B cell (primary cell): ENCODE measurements around the gene ALDH3B1. TPM values are rescaled to one million over a fixed set of nuclear protein-coding genes. Genes with fewer than 3 reads are reported as not detected.
A peak's percentile ranks its signal among the peaks of the same experiment; 100 is the strongest.

ENCODE experiments used
- ATAC-seq: fragments of 200-7000 bp; cut with Tn5 transposase; one replicate; pipeline ENCODE4 v1.10.0; 2021; ENCODE audit warnings: low read depth, mild to moderate bottlenecking, moderate number of reproducible peaks, moderate library complexity
- CTCF ChIA-PET: fragments of 350-600 bp; sonication (Branson Sonifier 250); formaldehyde crosslinking; loops from one replicate; lab custom pipeline; 2021; ENCODE audit warnings: antibody characterized with exemption, inconsistent platforms; lab: Charles Lee
- POLR2A ChIA-PET: fragments of 350-600 bp; sonication (Branson Sonifier 250); formaldehyde crosslinking; loops from one replicate; lab custom pipeline; 2021; ENCODE audit warnings: antibody characterized with exemption; lab: Charles Lee
- DNase-seq: peaks from one replicate; pipeline ENCODE4 v3.0.0; 2013
- H2AFZ ChIP-seq: 2 replicates; pipeline ENCODE4 v1.6.1; 2012; ENCODE audit warnings: mild to moderate bottlenecking, low read depth, low read length; ENCODE audit not compliant: insufficient read depth, poor library complexity, severe bottlenecking
- H3K27ac ChIP-seq, 2 donors: 1 replicate in 1 of 2; 2 replicates in 1 of 2; pipeline ENCODE4 v1.5.1; 2012 to 2013; ENCODE audit warnings: low read length in 2 of 2, mild to moderate bottlenecking in 2 of 2, moderate library complexity in 1 of 2
- H3K27me3 ChIP-seq, 4 experiments: fragments of 200-600 bp in 1 of 4; sonication (generic) in 1 of 4; replicated peaks in 1 of 4; 1 replicate in 2 of 4; 2 replicates in 2 of 4; pipeline versions ENCODE4 v1.6.1 to v1.7.0; 2013 to 2016; ENCODE audit warnings: low read length in 3 of 4, mild to moderate bottlenecking in 2 of 4, mixed read lengths in 1 of 4, moderate library complexity in 1 of 4; ENCODE audit not compliant: insufficient read depth in 4 of 4, control insufficient read depth in 3 of 4; ENCODE audit errors: control extremely low read depth in 1 of 4
- H3K36me3 ChIP-seq, 2 experiments: replicated peaks in 1 of 2; 1 replicate in 1 of 2; 2 replicates in 1 of 2; pipeline versions ENCODE4 v1.6.1 to v1.7.1; 2013; ENCODE audit warnings: low read length in 1 of 2; ENCODE audit not compliant: insufficient read depth in 2 of 2, control insufficient read depth in 1 of 2; ENCODE audit errors: control extremely low read depth in 1 of 2, extremely low read depth in 1 of 2
- H3K4me1 ChIP-seq, 2 donors: fragments of 200-600 bp in 1 of 2; sonication (generic) in 1 of 2; 1 replicate in 1 of 2; 2 replicates in 1 of 2; pipeline versions ENCODE4 v1.5.1 to v1.6.1; 2013 to 2017; ENCODE audit warnings: low read length in 2 of 2; ENCODE audit not compliant: control insufficient read depth in 2 of 2, insufficient read depth in 2 of 2
- H3K4me2 ChIP-seq: replicated peaks from 2 replicates; pipeline ENCODE3; 2012; ENCODE audit warnings: mild to moderate bottlenecking, low read depth, low read length; ENCODE audit not compliant: poor library complexity, severe bottlenecking
- H3K4me3 ChIP-seq, 5 experiments: fragments of 200-600 bp in 1 of 5; sonication (generic) in 1 of 5; 1 replicate in 3 of 5; 2 replicates in 2 of 5; pipeline versions ENCODE4 v1.5.1 to v1.7.0; 2011 to 2016; ENCODE audit warnings: low read length in 4 of 5, mild to moderate bottlenecking in 4 of 5, low read depth in 2 of 5, control low read depth in 1 of 5, moderate library complexity in 1 of 5; ENCODE audit not compliant: insufficient read depth in 1 of 5; ENCODE audit errors: control extremely low read depth in 1 of 5, extremely low read depth in 1 of 5
- H3K79me2 ChIP-seq: fragments of 200-600 bp; sonication (generic); one replicate; pipeline ENCODE4 v1.6.0; 2016; ENCODE audit warnings: low read length; ENCODE audit not compliant: control insufficient read depth, insufficient read depth
- H3K9ac ChIP-seq: fragments of 200-600 bp; sonication (generic); 2 replicates; pipeline ENCODE4 v1.6.1; 2017; ENCODE audit warnings: mild to moderate bottlenecking, low read length, moderate library complexity
- H3K9me3 ChIP-seq, 3 donors: one replicate each; pipeline versions ENCODE4 v1.6.1 to v1.7.1; 2013; ENCODE audit warnings: low read length in 2 of 3; ENCODE audit not compliant: control insufficient read depth in 2 of 3, insufficient read depth in 1 of 3; ENCODE audit errors: control extremely low read depth in 1 of 3
- H4K20me1 ChIP-seq: 2 replicates; pipeline ENCODE4 v1.6.0; 2012; ENCODE audit warnings: mild to moderate bottlenecking, low read length; ENCODE audit not compliant: insufficient read depth, control insufficient read depth, poor library complexity, severe bottlenecking
- H3K27ac Mint-ChIP-seq: one replicate; pipeline ENCODE4 v1.8.0; 2021; ENCODE audit warnings: mixed read lengths
- H3K27me3 Mint-ChIP-seq: one replicate; pipeline ENCODE4 v1.8.0; 2021; ENCODE audit warnings: mixed read lengths
- H3K4me1 Mint-ChIP-seq: one replicate; pipeline ENCODE4 v1.8.0; 2021; ENCODE audit warnings: mixed read lengths
- H3K4me3 Mint-ChIP-seq: one replicate; pipeline ENCODE4 v1.8.0; 2021; ENCODE audit warnings: mixed read lengths
- H3K9me3 Mint-ChIP-seq: one replicate; pipeline ENCODE4 v1.8.0; 2022; ENCODE audit warnings: mixed read lengths; ENCODE audit not compliant: insufficient read depth
- EZH2 ChIP-seq: IDR thresholded peaks from 2 replicates; pipeline ENCODE4 v1.6.1; 2012; ENCODE audit warnings: borderline replicate concordance, low read depth, mild to moderate bottlenecking, moderate library complexity, low read length; ENCODE audit not compliant: insufficient read depth, poor library complexity, severe bottlenecking
- WGBS: methylation state at CpG from one replicate; pipeline ENCODE4 v1.1.5; 2013; ENCODE audit warnings: missing lambda C conversion rate; ENCODE audit not compliant: insufficient coverage; 5-methylcytosine and 5-hydroxymethylcytosine counted together
- intact Hi-C: fragments of 100-400 bp; cut with micrococcal nuclease; formaldehyde crosslinking; loops from one replicate; pipeline ENCODE4 v1.10.0; 2022
- polyA plus RNA-seq: library from polyadenylated mRNA; depleted of rRNA; stranded (reverse); fragments of >200 nt; gene quantifications from 2 replicates; pipeline ENCODE4 v1.2.3, GENCODE V29; 2012
- total RNA-seq, 2 donors: library from RNA; stranded (reverse); fragments of 120-200 nt in 1 of 2; gene quantifications; 1 replicate in 1 of 2; 2 replicates in 1 of 2; pipeline versions ENCODE4 v1.2.3 to v1.2.4, GENCODE V29; 2013 to 2022
- TF ChIP-seq, protein P1 (sequence below): fragments of 200-600 bp; IDR thresholded peaks from one replicate; pipeline ENCODE4 v1.8.0; 2022; ENCODE audit warnings: antibody characterized with exemption, mild to moderate bottlenecking

The ALDH3B1 gene
- total and polyA plus RNA-seq, 2 donors (not counting 1 experiment from before 2014, with no cell fraction given) = 0.81 TPM

DNA sequence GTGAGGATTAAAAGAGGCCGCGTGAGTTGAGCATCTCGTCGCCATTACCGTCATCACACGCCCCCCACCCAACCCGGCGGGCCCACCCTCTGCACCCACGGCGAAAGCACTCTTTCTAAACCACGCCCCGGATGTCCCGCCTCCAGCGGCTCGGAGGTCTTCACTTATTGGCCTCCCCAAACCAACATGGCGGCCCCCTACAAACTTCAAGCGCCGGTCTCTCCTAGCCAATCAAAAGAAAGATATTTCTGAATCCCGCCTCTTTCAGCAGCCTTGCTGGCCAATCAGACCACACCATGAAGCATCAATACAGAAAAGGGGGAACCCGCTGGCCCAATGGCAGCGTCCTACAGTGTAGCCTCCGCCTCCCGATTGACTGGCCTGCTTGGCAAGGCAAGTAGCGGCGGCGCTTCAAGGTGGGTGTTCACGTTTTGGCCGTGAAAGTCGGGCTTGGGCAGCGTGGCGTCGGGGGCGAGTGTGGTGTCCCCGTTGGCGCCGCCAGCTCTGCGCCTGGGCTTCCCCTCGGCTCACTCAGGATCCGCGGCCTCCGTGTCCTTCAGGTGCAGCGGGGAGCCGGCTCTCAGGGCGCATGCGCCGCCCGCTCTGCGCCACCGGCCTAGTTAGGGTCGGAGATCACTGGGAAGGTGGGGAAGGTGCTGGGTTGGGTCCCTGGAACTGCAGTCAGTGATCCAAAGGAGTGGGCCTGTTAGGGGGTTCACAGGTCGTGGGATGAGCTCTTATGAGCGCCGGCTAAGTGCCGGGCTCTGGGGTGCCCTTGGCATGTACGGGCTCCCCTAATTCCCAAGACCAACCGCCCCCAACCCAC, 20.4 kb downstream of the ALDH3B1 start, which contains the start of gene NDUFS8:
Gene NDUFS8 (plus strand): TSS at position 364 of the 826 bp plus-strand sequence. CDS start 1,471 bp downstream, outside the sequence.
- ChIA-PET CTCF (interaction anchor here (1.0 to 1.3 kb wide), 3 partner anchors 8 to 21 kb away, joined by 3 read pairs; partner anchors contain the start of genes ALDH3B1 and TCIRG1), POLR2A (interaction anchor here (2.2 kb wide), 1 partner anchor 9 kb away, joined by 15 read pairs; the partner anchor contains the start of gene TCIRG1)
- Mint-ChIP-seq H3K27me3 (no peaks in the 10 kb centered on the region), H3K9me3 (no peaks in the 10 kb centered on the region), H3K4me1 (peaks cover 21% of the 10 kb centered on the region), H3K4me3 (peak within 1 kb of the TSS; percentile 100), H3K27ac (peak within 1 kb of the TSS; percentile 94)
- Histone ChIP-seq H2AFZ (peak within 1 kb of the TSS; percentile 90), H3K36me3 (peaks cover 0 to 17% of the 10 kb centered on the region in 2 experiments), H3K9me3 (no peaks in the 10 kb centered on the region), H3K4me1 (peaks cover 12 to 20% of the 10 kb centered on the region in 2 donors), H3K9ac (peak within 1 kb of the TSS; percentile 74), H3K4me2 (peak within 1 kb of the TSS; percentile 99), H3K27ac (peak within 1 kb of the TSS; percentile 57 to 78), H3K79me2 (peaks cover 21% of the 10 kb centered on the region), H4K20me1 (peaks cover 12% of the 10 kb centered on the region), H3K4me3 (peak within 1 kb of the TSS; percentile 56 to 90 (median 81)), H3K27me3 (no peaks in the 10 kb centered on the region)
- TF ChIP-seq, protein P1, sequence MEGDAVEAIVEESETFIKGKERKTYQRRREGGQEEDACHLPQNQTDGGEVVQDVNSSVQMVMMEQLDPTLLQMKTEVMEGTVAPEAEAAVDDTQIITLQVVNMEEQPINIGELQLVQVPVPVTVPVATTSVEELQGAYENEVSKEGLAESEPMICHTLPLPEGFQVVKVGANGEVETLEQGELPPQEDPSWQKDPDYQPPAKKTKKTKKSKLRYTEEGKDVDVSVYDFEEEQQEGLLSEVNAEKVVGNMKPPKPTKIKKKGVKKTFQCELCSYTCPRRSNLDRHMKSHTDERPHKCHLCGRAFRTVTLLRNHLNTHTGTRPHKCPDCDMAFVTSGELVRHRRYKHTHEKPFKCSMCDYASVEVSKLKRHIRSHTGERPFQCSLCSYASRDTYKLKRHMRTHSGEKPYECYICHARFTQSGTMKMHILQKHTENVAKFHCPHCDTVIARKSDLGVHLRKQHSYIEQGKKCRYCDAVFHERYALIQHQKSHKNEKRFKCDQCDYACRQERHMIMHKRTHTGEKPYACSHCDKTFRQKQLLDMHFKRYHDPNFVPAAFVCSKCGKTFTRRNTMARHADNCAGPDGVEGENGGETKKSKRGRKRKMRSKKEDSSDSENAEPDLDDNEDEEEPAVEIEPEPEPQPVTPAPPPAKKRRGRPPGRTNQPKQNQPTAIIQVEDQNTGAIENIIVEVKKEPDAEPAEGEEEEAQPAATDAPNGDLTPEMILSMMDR = no peak
- no peak for TF ChIP-seq EZH2
- ATAC-seq = peak; percentile 96
- peak; percentile 98 for DNase-seq
- WGBS = under 1% methylated on average over 53 of the region's 56 CpGs
- intact Hi-C loops = loop anchor here (1.0 to 10.0 kb wide), 6 partner anchors 10 to 434 kb away; partner anchors contain the start of genes C11orf24, CHKA, KMT5B and PPP6R3
